Fibroblast of lung (primary cell): ENCODE measurements around the gene PRSS33. TPM values are rescaled to one million over a fixed set of nuclear protein-coding genes. Genes with fewer than 3 reads are reported as not detected.

Source experiments
- DNase-seq, 2 donors: peaks; one replicate each; pipeline versions ENCODE4 v3.0.0 to v3.0.0-alpha.2; 2010; ENCODE audit warnings: low read depth in 2 of 2
- H2AFZ ChIP-seq: 2 replicates; pipeline ENCODE4 v1.5.1; 2012; ENCODE audit warnings: low read length, control low read depth, inconsistent platforms
- H3K27ac ChIP-seq: 2 replicates; pipeline ENCODE4 v1.5.1; 2011; ENCODE audit warnings: low read length, control low read depth; ENCODE audit not compliant: insufficient read depth
- H3K27me3 ChIP-seq: 2 replicates; pipeline ENCODE4 v1.5.1; 2011; ENCODE audit warnings: mild to moderate bottlenecking, low read length; ENCODE audit not compliant: control insufficient read depth, insufficient read depth
- H3K36me3 ChIP-seq: 2 replicates; pipeline ENCODE4 v1.5.1; 2011; ENCODE audit warnings: low read length; ENCODE audit not compliant: control insufficient read depth, insufficient read depth
- H3K4me1 ChIP-seq: 2 replicates; pipeline ENCODE4 v1.5.1; 2011; ENCODE audit warnings: low read length; ENCODE audit not compliant: control insufficient read depth, insufficient read depth; ENCODE audit errors: extremely low read depth
- H3K4me2 ChIP-seq: 2 replicates; pipeline ENCODE4 v1.5.1; 2011; ENCODE audit warnings: low read length, control low read depth; ENCODE audit not compliant: insufficient read depth; ENCODE audit errors: extremely low read depth
- H3K4me3 ChIP-seq, 4 experiments: fragments of 200-600 bp in 1 of 4; sonication (generic) in 1 of 4; replicated peaks in 1 of 4; 2 replicates each; pipeline ENCODE4 v1.5.1; 2011 to 2016; ENCODE audit warnings: low read length in 4 of 4, low read depth in 3 of 4, mild to moderate bottlenecking in 3 of 4, control low read depth in 2 of 4, inconsistent platforms in 1 of 4, mixed read lengths in 1 of 4; ENCODE audit not compliant: insufficient read depth in 1 of 4; ENCODE audit errors: control extremely low read depth in 1 of 4
- H3K79me2 ChIP-seq: 2 replicates; pipeline ENCODE4 v1.5.1; 2012; ENCODE audit warnings: mild to moderate bottlenecking, low read length, inconsistent platforms; ENCODE audit not compliant: control insufficient read depth, insufficient read depth
- H3K9ac ChIP-seq: 2 replicates; pipeline ENCODE4 v1.5.1; 2011; ENCODE audit warnings: mild to moderate bottlenecking, low read length, control low read depth; ENCODE audit not compliant: insufficient read depth
- H3K9me3 ChIP-seq: 2 replicates; pipeline ENCODE4 v1.5.1; 2012; ENCODE audit warnings: low read depth, low read length; ENCODE audit not compliant: control insufficient read depth, insufficient read depth
- H4K20me1 ChIP-seq: 2 replicates; pipeline ENCODE4 v1.5.1; 2011; ENCODE audit warnings: low read length; ENCODE audit not compliant: control insufficient read depth, insufficient read depth; ENCODE audit errors: extremely low read depth
- EZH2 ChIP-seq: IDR thresholded peaks from 2 replicates; pipeline ENCODE4 v1.5.1; 2012; ENCODE audit warnings: low read length, control low read depth, mild to moderate bottlenecking; ENCODE audit errors: missing control alignments
- polyA plus RNA-seq, 2 donors: library from polyadenylated mRNA; depleted of rRNA in 1 of 2; stranded (reverse) in 1 of 2; unstranded in 1 of 2; fragments of >200 nt; gene quantifications; 2 replicates each; pipeline ENCODE4 v1.2.1, GENCODE V29; 2011 to 2012; ENCODE audit warnings: missing spikeins in 1 of 2
- total RNA-seq: library from RNA; depleted of rRNA; stranded (reverse); fragments of >200 nt; gene quantifications from 2 replicates; pipeline ENCODE4 v1.2.1, GENCODE V29; 2014
- TF ChIP-seq, protein P1 (sequence below), 2 donors: IDR thresholded peaks in 1 of 2; conservative IDR thresholded peaks in 1 of 2; 1 replicate in 1 of 2; 2 replicates in 1 of 2; pipeline ENCODE4 v1.5.1; 2011 to 2012; ENCODE audit warnings: low read length in 2 of 2, control low read depth in 1 of 2, inconsistent platforms in 1 of 2, low read depth in 1 of 2, mild to moderate bottlenecking in 1 of 2

The PRSS33 gene
- total and polyA plus RNA-seq, 2 donors (not counting 1 experiment from before 2014, with no cell fraction given) = not detected

DNA sequence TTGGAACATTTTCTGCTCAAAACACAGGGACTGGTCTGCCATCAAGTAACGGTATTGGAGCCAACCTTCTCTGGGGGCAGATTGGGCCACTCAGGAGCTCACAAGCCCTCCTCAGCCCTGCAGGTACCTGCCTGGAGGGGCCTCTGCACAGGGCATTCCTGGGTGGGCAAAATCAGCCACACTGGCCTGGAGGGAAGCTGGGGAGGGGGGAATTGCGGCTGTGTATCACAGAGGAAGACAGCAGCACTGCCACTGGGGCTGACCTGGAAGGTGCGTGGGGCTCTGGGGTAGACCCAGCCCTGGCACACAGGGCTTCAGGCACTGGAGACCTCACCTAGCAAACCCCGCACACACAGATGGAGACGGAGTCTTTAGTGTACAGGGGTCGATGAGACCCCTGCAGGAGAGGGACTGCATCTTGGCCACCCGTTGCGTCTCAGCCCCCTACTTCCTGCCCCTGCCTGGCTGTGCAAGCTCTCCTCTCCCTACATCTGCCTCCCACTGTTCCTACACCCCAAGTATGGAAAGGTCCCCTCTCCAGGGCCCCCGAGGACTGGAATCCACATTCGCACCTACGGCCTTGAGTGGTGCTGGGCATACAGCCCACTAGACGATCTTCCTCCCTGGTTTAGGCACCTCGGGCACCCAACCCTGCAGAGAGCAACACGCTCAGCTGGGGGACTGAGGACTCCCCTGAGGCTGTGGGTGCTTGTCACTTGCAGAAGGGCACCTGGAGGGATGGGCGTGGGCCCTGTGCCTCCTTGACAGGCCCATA lies 42.1 kb downstream of the PRSS33 start:
- Histone ChIP-seq H3K4me3 (no peak overlapping the region), H3K27ac (no peak overlapping the region), H3K9ac (no peak overlapping the region), H2AFZ (no peak overlapping the region), H3K9me3 (no peaks in the 10 kb centered on the region), H3K4me2 (no peak overlapping the region), H3K79me2 (no peaks in the 10 kb centered on the region), H3K36me3 (no peaks in the 10 kb centered on the region), H3K27me3 (no peaks in the 10 kb centered on the region), H3K4me1 (no peaks in the 10 kb centered on the region), H4K20me1 (no peaks in the 10 kb centered on the region)
- DNase-seq = no peak
- no peak for TF ChIP-seq EZH2
- TF ChIP-seq, protein P1, sequence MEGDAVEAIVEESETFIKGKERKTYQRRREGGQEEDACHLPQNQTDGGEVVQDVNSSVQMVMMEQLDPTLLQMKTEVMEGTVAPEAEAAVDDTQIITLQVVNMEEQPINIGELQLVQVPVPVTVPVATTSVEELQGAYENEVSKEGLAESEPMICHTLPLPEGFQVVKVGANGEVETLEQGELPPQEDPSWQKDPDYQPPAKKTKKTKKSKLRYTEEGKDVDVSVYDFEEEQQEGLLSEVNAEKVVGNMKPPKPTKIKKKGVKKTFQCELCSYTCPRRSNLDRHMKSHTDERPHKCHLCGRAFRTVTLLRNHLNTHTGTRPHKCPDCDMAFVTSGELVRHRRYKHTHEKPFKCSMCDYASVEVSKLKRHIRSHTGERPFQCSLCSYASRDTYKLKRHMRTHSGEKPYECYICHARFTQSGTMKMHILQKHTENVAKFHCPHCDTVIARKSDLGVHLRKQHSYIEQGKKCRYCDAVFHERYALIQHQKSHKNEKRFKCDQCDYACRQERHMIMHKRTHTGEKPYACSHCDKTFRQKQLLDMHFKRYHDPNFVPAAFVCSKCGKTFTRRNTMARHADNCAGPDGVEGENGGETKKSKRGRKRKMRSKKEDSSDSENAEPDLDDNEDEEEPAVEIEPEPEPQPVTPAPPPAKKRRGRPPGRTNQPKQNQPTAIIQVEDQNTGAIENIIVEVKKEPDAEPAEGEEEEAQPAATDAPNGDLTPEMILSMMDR (conservative IDR thresholded peaks at IDR 0.05 in 1 of 2, IDR thresholded peaks at IDR 0.05 in 1 of 2; ENCODE audit: low read depth in 1 of 2, low read length in 2 of 2) = no peak

DNA sequence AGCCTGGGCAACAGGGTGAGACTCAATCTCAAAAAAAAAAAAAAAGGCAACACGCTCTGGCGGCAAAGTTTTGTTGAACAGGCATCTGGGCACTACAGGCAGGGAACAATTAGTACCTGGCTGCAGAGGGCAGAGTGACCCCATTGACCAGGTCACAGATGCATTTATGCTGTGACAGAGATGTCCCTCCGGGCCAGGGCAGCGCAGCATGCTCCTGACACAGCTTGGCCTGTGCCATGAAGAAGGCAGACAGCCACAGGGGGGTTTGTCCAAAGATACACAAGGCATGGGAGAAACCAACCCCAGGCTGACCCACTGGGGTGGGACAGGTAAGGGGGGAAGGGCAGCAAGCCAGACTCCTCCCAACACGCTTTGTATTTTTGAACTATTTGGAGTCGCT lies 42.6 kb downstream of the PRSS33 start:
- no peaks in the 10 kb centered on the region for H3K27me3 ChIP-seq
- TF ChIP-seq, protein P1 (conservative IDR thresholded peaks at IDR 0.05 in 1 of 2, IDR thresholded peaks at IDR 0.05 in 1 of 2; ENCODE audit: low read depth in 1 of 2, low read length in 2 of 2) = no peak
- TF ChIP-seq EZH2 = no peak
- no peak overlapping the region for H3K9ac ChIP-seq
- H3K4me1 ChIP-seq = no peaks in the 10 kb centered on the region
- DNase-seq = no peak
- H3K79me2 ChIP-seq = no peaks in the 10 kb centered on the region
- H2AFZ ChIP-seq = no peak overlapping the region
- H4K20me1 ChIP-seq = no peaks in the 10 kb centered on the region
- no peak overlapping the region for H3K4me3 ChIP-seq
- no peak overlapping the region for H3K27ac ChIP-seq
- H3K36me3 ChIP-seq = no peaks in the 10 kb centered on the region
- H3K4me2 ChIP-seq = no peak overlapping the region
- H3K9me3 ChIP-seq = no peaks in the 10 kb centered on the region

DNA sequence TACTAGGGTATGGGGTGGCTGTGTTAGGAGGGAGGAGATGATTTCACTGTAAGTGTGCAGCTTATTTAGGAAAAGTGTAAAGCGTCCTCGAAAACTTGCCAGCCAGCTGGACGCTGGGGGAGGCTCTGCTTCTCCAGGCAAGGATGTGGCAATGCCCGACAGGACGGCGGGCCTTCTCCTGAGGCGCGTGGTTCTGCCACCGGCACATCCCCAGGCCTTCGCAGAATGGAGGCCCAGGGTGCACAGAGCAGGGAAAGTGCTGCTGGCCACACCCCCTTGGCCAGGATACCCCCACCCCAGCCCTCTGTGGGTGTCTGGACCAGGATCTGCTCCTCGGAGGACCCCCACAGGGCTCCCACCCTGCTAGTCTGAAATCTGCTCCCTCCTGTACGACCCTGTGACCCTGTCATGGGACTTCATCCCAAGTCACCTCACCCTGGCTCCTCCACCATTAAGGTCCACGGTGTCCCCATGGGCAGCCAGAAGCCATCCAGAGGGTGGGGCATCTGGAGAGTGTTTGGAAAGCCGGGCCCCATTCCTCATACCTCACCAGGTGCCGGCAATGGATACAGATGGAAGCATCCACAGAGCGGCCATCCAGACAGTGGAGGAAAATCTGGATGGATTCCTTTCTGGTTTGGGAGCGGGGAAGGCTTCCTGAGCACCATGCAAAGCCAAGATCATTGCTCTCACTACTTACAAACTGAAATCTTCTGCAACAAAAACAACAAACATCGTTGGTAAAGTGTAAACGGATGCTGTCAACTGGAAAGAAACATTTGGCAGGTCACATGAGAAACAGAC lies 44.2 kb downstream of the PRSS33 start:
- Histone ChIP-seq H3K4me2 (no peak overlapping the region), H2AFZ (no peak overlapping the region), H4K20me1 (no peaks in the 10 kb centered on the region), H3K27me3 (no peaks in the 10 kb centered on the region), H3K4me3 (no peak overlapping the region), H3K9ac (no peak overlapping the region), H3K27ac (no peak overlapping the region), H3K9me3 (no peaks in the 10 kb centered on the region), H3K36me3 (no peaks in the 10 kb centered on the region), H3K79me2 (no peaks in the 10 kb centered on the region), H3K4me1 (no peaks in the 10 kb centered on the region)
- TF ChIP-seq EZH2 = no peak
- TF ChIP-seq, protein P1 (conservative IDR thresholded peaks at IDR 0.05 in 1 of 2, IDR thresholded peaks at IDR 0.05 in 1 of 2; ENCODE audit: low read depth in 1 of 2, low read length in 2 of 2) = no peak
- no peak for DNase-seq
